GM19372 (cell line): Measurements from ENCODE around the gene ERVH48-1.
A peak's percentile ranks its signal among the peaks of the same experiment; 100 is the strongest.
"Not testable (repeated sequence)": the region's sequence is repeated elsewhere in the genome, so short reads cannot be mapped to it uniquely, and the experiment has no call there.

Source experiments
- ATAC-seq: cut with Tn5 transposase; IDR thresholded peaks from one replicate; pipeline ENCODE4 v1.9.1; 2021; ENCODE audit warnings: mild to moderate bottlenecking, low read depth, moderate library complexity; ENCODE audit not compliant: unreplicated experiment

The ERVH48-1 gene

GRCh38 chr21:42925114-42925926, at the start of gene ERVH48-1:
Gene ERVH48-1 (minus strand): TSS chr21:42925630. CDS start chr21:42919006, 6,624 bp downstream.
- ATAC-seq: no peak

GRCh38 chr21:42973991-42974831, 48.8 kb upstream of the ERVH48-1 start, which contains the start of gene PKNOX1:
Gene PKNOX1 (plus strand): TSS chr21:42974562. CDS start chr21:43004382, 29,820 bp downstream.
- ATAC-seq: peak; percentile 79

DNA sequence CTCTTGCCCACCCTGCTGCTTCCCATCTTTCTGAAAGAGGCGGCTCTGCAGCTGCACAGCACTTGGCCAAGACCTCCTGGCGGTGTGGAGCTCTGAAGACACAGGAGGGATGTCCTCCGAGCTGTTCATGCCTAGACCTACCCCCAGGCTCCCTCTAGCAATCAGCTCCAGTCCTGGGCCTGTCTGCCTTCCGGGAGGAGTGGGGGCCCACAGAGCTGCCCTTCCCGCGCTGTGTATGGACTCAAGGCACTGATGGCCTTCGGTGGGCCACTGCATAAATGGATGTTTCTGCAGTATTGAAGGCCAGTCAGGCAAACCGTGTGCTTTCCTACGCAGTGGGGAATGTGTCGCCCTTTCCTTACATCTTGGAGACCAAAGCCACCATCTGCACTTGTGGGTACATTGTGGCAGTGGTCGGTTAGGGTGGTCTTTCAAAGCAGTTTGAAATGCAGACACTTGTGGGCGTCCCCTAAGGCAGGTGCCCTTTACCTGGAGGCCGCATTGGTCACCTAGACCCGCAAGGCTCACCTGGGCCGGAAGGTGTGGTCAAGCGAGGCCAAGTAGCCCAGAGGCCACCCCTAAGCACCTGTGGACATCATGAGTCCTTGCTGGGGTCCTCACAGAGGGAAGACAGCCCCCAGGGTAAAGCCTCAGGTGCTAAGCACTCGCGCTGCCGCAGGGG, 48.0 kb upstream of the ERVH48-1 start:
- ATAC-seq: no peak

GRCh38 chr21:42971897-42972275, 46.5 kb upstream of the ERVH48-1 start:
- ATAC-seq: no peak

GRCh38 chr21:42970946-42971653, 45.7 kb upstream of the ERVH48-1 start:
- no peak for ATAC-seq

DNA sequence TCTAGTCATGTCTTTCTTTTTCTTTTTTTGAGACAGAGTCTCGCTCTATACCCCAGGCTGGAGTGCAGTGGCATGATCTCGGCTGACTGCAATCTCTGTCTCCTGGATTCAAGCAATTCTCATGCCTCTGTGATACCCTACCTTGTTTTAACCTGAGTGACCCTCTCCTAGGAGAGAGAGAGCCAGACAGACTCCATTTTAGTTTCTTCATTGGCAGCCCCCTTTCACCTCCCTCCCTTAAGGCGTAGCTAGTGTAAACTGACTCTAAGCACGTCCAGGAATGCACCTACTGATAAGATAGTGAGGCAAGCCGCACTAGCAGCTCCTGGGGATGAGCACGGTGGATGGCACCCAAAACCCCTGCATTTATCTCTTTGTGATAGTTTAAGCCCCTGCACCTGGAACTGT, 43.8 kb upstream of the ERVH48-1 start:
- ATAC-seq: no peak

DNA sequence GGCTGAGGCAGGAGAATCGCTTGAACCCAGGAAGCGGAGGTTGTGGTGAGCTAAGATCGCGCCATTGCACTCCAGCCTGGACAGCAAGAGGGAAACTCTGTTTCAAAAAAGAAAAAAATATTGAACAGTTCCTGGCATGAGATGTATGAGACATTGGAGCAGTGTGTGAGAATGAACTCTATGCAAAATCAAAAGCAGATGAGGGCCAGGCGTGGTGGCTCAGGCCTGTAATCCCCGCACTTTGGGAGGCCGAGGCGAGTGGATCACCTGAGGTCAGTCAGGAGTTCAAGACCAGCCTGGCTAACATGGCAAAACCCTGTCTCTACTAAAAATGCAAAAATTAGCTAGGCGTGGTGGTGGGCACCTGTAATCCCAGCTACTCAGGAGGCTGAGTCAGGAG, 42.2 kb upstream of the ERVH48-1 start:
- ATAC-seq: not testable (repeated sequence)

- no peak for ATAC-seq
Observed at GRCh38 chr21:42965211-42965560, 39.8 kb upstream of the ERVH48-1 start.

- ATAC-seq: no peak
Observed at GRCh38 chr21:42964546-42965210, 39.2 kb upstream of the ERVH48-1 start.

DNA sequence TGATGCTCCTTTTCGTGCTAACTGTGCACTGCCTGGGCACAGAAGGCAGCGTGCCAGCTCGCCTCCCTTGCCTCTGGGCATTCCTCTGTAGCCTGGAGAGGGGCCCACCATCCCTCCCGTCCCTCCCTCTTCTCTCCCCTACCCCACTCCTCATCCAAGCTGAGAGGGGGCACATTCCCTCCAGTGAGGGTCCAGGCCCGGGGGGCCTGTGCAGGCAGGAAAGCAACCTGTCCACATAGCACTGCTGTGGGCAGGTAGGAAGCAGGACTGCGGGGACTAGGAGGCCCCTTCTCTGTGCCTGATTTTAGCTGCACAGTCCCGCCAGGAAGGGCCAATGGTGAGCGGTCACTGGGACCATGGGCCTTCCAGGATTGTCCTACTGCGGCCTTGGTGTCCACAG, 38.7 kb upstream of the ERVH48-1 start:
- ATAC-seq: no peak

- no peak for ATAC-seq
Observed at GRCh38 chr21:42962380-42963007, 37.1 kb upstream of the ERVH48-1 start.

- no peak for ATAC-seq
Observed at GRCh38 chr21:42959728-42960127, 34.3 kb upstream of the ERVH48-1 start.

DNA sequence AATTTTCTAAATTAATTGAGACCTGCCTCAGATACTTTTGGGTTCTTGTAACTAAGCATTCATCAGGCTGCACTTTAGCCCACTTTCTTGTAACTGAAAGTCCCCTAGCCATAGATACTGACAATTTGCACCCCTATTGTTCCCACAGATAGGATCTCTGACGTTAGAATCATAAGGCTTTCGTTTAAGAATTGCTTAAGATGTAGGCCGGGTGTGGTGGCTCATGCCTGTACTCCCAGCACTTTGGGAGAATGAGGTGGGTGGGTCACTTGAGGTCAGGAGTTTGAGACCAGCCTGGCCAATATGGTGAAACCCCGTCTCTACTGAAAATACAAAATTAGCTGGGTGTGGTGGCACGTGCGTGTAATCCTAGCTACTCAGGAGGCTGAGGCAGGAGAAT, 32.7 kb upstream of the ERVH48-1 start:
- not testable (repeated sequence) for ATAC-seq

GRCh38 chr21:42956824-42957630, 31.6 kb upstream of the ERVH48-1 start:
- ATAC-seq: peak; percentile 90

- not testable (repeated sequence) for ATAC-seq
Observed at GRCh38 chr21:42951193-42951592, 25.8 kb upstream of the ERVH48-1 start.

- not testable (repeated sequence) for ATAC-seq
Observed at GRCh38 chr21:42949094-42949755, 23.8 kb upstream of the ERVH48-1 start.

DNA sequence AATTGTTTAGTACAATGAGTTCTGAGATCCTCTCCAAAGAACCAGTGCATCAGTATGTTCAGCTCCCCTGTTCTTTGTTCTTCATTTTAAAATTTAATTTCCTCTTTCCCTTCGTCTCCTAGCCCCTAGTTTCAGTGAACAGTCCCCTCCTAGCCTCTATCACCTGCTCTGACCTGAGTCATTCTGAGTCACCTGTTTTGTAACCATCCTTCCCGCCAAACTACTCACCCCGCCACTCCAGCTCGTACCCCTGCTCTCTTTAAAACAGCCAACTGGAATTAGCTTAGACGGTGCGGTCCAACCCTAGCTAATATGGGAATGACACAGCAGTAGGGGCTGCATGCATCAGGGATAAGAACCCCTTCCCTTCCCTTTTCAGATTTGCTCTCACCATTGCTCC, 16.8 kb upstream of the ERVH48-1 start:
- no peak for ATAC-seq

DNA sequence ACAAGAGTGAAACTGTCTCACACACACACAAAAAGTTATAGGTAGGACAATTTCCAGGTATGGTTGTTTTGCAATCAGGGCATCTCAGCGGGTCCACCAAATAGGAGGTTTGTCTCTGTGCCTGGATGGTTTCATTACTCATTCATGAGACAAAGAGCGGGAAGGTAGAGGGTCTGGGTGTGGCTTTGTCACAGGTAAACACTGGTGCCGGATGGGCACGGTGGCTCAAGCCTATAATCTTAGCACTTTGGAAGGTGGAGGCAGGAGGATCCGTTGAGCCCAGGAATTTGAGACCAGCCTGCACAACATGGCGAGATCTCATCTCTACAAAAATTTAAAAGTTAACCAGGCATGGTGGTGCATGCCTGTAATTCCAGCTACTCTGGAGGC, 16.3 kb upstream of the ERVH48-1 start:
- ATAC-seq: no peak
